Myocyte (in vitro differentiated cells): ENCODE data around the gene MRPS21. TPM values are rescaled to one million over a fixed set of nuclear protein-coding genes. Genes with fewer than 3 reads are reported as not detected.
"Not testable (repeated sequence)": the region's sequence is repeated elsewhere in the genome, so short reads cannot be mapped to it uniquely, and the experiment has no call there.

Experiments
- DNase-seq: peaks from one replicate; pipeline ENCODE4 v3.0.0-alpha.2; 2012; ENCODE audit warnings: low read depth
- total RNA-seq: library from RNA; depleted of rRNA; stranded (reverse); fragments of >200 nt; gene quantifications from 2 replicates; pipeline ENCODE4 v1.2.3, GENCODE V29; 2014

Gene MRPS21
- total RNA-seq, 1 donor from 2014 or later, result 50.8 TPM

- DNase-seq, result peak; percentile 85
These were observed 12.4 kb upstream of the MRPS21 start for GRCh38 chr1:150281221-150281757.

GRCh38 chr1:150281758-150282557 lies 11.7 kb upstream of the MRPS21 start, which contains the start of gene CIART:
Gene CIART, plus strand, starts transcription at chr1:150282554. Its CDS starts 714 bp downstream, at chr1:150283268.
- DNase-seq, result peak; percentile 96

GRCh38 chr1:150282558-150282958 lies 11.1 kb upstream of the MRPS21 start:
- DNase-seq, result no peak

GRCh38 chr1:150283260-150283659 lies 10.4 kb upstream of the MRPS21 start:
- no peak for DNase-seq

- DNase-seq, result no peak
These were observed 5.3 kb upstream of the MRPS21 start for GRCh38 chr1:150288382-150288781.

GRCh38 chr1:150288822-150289221 lies 4.8 kb upstream of the MRPS21 start:
- no peak for DNase-seq

GRCh38 chr1:150295476-150295875 lies 1.8 kb downstream of the MRPS21 start:
- no peak for DNase-seq

GRCh38 chr1:150299716-150300115 lies 6.1 kb downstream of the MRPS21 start:
- DNase-seq, result no peak

- DNase-seq, result no peak
These were observed 8.7 kb downstream of the MRPS21 start for GRCh38 chr1:150302338-150302737.

GRCh38 chr1:150302902-150303301 lies 9.2 kb downstream of the MRPS21 start:
- DNase-seq, result no peak

GRCh38 chr1:150308585-150308984 lies 14.9 kb downstream of the MRPS21 start:
- not testable (repeated sequence) for DNase-seq

- peak; percentile 99 for DNase-seq
These were observed 16.3 kb downstream of the MRPS21 start for GRCh38 chr1:150309758-150310508.

- no peak for DNase-seq
These were observed 18.1 kb downstream of the MRPS21 start for GRCh38 chr1:150311762-150312161.

- DNase-seq, result not testable (repeated sequence)
These were observed 21.0 kb downstream of the MRPS21 start for GRCh38 chr1:150314691-150315090.

GRCh38 chr1:150320667-150320978 lies 27.0 kb downstream of the MRPS21 start:
- DNase-seq, result no peak

GRCh38 chr1:150321826-150322166 lies 28.1 kb downstream of the MRPS21 start:
- no peak for DNase-seq

GRCh38 chr1:150322310-150322709 lies 28.6 kb downstream of the MRPS21 start:
- DNase-seq, result no peak

- no peak for DNase-seq
These were observed 39.1 kb downstream of the MRPS21 start for GRCh38 chr1:150332651-150333290.

- no peak for DNase-seq
These were observed 52.7 kb downstream of the MRPS21 start for GRCh38 chr1:150346316-150346715.

- no peak for DNase-seq
These were observed 59.2 kb downstream of the MRPS21 start for GRCh38 chr1:150352866-150353265.
